Hematopoietic multipotent progenitor cell treated with erythropoietin and hydrocortisone succinate and interleukin-3 and kit ligand, for 15 days (in vitro differentiated cells): ENCODE data around the gene SLC9A3.
"Not testable (repeated sequence)": the region's sequence is repeated elsewhere in the genome, so short reads cannot be mapped to it uniquely, and the experiment has no call there.

Experiments used
- DNase-seq: peaks from one replicate; pipeline ENCODE4 v3.0.0-alpha.2; 2015; ENCODE audit warnings: low spot score

The SLC9A3 gene

DNA sequence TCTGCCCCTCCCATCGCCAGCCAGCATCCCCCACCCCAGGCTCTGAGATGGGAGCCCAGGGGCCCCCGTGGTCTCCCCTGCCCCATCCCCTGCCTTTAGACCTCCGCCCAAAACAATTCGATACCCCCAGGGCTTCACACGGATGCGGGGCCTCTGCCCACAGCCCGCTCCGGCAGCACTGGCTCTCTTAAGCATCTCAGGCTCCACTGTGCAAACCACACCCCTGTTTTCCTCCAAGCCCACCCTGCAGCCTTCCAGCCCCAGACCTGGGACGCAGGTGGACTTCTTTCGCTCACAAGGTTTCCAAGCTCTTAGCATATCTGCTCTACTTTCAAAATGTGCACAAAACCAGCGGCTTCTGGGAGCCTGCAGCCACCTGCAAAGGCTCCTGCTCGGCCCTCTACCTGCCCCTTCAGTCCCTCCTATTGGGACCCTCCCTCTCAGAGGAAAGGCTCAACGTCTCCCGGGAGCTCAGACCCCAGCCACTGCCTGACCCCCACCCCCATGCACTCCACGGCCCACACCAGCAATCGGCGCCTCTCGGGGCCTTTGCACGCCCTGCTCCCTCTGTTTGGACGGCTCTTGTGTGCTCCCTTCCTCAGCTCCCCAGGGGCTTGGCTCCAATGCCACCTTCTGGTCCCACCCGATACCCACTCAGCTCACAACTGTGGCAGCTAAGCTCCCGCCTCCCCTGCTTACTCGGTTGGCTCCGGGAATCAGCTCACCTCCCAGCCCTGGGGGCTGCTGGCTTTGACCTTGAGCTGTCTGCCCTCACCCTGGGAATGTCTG lies 918 bp upstream of the SLC9A3 start:
- no peak for DNase-seq

DNA sequence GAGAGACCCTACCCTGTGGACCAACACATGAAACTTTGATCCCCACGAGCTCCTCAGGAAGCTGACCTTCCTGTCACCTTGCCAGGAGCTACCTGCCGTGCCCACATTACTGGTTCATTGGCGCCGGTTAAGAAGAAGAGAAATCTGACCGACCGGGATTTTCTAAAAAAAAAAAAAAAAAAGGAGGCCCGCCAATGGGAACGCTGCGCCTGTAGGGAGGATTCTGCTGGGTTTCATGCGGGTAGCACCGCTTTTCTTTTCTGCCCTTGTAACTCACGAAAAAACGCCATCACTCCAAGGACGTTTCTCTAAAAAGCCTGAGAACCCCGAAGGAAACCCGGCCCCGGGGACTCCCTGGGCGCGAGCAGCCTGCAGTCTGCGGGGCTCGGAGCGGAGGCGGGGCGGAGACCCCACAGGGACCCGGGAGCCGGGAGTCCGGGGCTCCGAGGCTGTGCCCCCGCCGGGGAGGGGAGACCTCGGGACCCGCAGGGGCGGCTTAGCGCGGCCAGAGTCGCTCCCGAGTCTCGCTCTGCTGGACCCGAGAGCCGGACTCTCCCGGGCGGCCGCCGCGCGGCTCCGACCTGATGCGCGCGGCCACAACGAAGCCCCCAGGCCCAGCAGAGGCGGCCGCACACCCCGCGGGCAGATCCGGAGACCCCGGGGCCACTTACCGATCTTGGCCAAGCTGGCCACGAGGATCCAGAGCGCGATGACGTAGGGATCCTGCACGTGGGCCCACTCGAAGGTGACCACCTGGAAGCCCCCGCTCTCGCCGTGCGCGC lies 617 bp downstream of the SLC9A3 start:
- no peak for DNase-seq

DNA sequence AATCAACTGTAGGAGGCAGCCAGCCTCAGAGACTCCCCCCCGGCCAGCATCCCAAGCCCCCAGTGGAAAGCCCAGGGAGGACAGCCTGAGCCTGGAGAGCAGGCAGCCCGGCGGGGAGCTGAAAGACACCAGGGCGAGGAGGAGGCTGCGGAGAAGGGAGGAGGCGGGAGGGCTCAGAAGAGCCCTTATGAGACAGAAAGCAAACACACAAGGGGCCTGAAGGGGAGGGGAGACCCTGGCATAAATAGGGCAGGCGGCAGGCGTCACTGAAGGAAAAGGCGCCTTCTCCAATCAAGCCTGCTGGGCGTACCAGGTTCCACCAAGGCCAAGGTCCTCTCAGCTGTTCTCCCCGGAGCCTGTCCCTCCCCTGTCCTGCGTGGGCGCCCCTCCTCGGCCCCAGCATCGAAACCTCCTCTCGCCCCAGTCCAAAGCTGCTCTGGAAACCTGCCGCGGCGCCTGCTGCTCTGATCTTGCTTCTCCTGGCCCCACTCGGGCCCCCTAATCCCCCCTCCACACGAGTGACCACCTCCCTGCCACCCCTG lies 1.3 kb downstream of the SLC9A3 start:
- DNase-seq: no peak

DNA sequence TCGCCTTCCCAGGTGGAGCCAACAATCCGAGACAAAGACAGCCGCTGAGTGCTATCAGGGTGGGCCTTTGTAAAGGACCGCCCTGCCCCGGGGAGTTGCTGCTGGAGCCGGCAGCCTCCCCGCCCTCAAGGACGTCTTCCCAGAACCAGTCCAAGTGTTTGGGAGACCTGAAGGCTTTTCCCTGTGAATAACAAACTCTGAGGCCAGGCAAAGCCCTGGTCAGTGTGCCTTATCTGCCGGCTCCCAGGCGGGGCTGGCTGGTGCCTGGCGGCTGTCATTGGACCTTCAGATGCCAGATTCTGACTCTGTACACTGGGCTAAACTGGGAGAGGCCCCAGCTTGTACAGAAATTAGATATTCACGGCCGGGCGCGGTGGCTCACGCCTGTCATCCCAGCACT lies 2.1 kb downstream of the SLC9A3 start:
- DNase-seq: no peak

- DNase-seq: no peak
These were observed 2.6 kb downstream of the SLC9A3 start for GRCh38 chr5:521680-522079.

DNA sequence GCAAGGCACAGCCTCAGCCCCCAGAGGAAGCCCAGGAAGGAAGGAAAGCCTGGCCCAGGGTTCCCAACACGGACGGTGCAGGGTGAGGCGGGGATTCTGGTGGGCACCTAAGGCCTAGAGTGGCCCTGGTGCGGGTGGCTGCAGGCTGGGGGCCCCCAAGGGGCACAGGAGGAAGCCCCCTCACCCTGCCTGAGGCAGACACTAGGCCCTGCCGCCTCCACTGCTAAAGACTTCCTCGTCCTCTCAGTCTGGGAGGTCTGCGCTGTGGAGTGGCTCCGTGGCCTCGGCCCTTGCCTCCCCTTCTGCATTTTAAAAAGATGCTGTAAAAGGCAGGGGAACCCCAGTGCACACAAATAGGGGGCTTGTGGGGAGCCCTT lies 3.4 kb downstream of the SLC9A3 start:
- DNase-seq: no peak

DNA sequence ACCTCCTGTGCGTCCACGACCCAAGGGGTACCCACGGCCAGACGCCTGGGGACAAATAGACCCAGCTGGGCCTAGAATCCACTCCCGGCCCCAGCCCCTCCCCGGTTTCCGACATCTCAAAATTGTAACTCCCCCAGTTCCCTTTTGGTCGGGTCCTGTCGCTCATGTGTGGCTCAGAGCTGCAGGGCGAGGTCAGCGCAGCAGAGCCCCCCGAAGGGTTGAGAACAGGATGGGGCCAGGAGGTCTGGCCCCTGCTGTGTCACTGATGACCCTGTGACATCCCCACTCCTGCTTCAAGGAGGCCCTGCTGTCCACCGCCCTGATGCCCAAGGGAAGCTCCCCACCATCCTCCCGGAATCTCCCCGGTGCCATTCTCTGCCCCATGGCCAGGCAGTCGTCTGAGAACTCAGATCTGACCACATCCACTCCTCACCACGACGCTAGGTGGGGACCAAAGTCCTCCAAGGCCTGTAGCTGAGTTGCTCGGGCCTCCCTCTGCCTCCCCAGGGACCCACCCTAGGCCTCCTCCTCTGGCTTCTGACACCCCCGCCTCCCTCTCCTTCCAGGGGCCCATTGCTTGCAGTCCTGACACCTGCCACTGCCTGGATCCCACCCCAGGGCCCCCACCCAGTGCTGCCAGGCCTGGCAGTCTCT lies 3.9 kb downstream of the SLC9A3 start:
- DNase-seq: no peak

GRCh38 chr5:518721-519120 lies 5.5 kb downstream of the SLC9A3 start:
- no peak for DNase-seq

DNA sequence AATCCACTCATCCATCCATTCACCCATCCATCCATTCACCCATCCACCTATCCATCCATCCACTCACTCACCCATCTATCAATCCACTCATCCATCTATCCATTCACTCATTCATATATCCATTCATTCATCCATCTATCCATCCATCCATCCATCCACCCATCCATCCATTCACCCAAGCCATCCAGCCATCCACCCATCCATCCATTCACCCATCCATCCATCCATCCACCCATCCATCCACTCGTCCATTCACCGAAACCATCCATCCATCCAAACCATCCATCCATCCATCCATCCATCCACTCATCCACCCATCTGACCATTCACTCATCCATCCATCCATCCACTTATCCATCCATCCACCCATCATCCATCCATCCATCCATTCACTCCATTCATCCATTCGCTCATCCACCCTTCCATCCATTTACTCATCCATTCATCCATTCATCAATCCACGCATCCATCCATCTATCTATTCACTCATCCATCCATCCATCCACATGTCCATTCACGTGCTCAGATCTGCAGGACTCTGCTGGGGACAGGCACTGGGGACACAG lies 6.6 kb downstream of the SLC9A3 start:
- no peak for DNase-seq

DNA sequence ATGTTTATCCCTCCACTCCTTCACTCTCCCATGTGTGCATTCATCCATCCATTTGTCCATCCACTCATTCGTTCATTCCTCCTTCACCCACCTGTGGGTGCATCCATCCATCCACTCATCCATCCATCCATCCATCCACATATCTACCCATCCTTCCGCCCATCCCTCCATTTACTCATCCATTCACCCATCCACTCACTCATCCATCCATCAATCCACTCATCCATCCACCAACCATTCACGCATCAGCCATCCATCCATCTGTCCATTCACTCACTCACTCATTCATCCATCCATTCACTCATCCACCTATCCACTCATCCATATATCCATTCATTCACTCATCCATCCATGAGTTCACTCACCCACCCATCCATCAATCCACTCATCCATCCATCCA lies 7.3 kb downstream of the SLC9A3 start:
- DNase-seq: no peak

- no peak for DNase-seq
These were observed 7.8 kb downstream of the SLC9A3 start for GRCh38 chr5:516338-516925.

DNA sequence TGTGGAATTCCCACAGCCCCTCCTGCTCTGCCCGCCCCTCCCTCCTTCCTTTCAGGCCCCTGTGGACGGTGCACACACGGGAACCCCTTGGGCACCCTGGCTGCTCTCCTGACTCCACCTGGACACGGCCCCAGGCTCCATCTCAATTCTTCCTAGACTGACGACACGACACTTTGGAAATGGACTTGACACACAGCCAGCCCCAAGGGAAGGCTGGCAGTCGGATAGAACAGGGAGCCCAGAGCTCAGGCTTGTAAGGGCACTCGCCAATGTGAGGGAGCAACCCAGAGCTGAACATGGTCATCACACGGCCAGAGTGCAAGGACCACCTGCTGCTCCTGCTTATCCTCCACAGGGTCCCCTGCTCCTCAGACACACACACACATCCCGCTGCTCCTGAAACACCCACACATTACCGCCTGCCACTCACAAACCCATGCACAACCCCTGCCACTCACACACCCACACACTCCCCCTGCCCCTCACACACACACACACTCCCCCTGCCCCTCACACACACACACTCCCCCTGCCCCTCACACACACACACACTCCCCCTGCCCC lies 8.9 kb downstream of the SLC9A3 start:
- no peak for DNase-seq

DNA sequence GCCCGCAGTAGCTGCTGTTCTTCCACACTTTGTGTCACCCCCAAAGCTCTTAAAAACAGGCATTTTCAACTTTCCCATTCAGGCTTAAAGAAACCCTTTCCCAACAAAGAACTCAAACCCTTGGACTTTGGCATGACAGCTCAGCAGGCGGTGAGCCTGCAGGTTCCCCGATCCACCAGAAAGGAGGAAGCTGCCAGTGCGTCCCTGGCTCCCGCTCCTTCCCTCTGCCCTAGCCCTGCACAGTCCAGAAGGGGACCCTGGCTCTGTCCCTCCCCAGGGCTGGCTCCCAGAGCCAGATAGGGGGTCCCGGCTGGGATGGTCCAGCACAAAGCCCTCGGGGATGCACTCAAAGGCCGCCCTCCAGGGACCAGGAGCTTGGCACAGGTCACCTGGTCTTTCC lies 9.6 kb downstream of the SLC9A3 start:
- DNase-seq: no peak

DNA sequence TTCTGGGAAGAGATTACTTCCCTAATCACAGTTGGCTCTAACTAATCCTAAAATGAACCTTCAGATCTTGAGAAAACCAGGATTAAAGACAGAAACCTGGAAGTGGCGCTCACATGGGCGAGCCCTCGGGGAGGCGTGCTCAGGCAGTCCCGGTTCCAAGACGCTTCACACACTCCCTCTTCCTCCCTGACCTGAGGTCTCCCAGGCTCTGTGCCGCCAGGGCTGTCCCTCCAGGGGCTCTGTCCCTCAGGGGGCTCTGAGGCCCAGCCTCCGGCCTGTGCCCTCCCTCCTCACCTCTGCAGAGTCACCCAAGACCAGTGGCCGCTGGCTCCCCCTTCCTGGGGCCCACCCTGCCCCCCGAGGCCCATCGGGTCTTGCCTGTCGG lies 10.2 kb downstream of the SLC9A3 start:
- no peak for DNase-seq

DNA sequence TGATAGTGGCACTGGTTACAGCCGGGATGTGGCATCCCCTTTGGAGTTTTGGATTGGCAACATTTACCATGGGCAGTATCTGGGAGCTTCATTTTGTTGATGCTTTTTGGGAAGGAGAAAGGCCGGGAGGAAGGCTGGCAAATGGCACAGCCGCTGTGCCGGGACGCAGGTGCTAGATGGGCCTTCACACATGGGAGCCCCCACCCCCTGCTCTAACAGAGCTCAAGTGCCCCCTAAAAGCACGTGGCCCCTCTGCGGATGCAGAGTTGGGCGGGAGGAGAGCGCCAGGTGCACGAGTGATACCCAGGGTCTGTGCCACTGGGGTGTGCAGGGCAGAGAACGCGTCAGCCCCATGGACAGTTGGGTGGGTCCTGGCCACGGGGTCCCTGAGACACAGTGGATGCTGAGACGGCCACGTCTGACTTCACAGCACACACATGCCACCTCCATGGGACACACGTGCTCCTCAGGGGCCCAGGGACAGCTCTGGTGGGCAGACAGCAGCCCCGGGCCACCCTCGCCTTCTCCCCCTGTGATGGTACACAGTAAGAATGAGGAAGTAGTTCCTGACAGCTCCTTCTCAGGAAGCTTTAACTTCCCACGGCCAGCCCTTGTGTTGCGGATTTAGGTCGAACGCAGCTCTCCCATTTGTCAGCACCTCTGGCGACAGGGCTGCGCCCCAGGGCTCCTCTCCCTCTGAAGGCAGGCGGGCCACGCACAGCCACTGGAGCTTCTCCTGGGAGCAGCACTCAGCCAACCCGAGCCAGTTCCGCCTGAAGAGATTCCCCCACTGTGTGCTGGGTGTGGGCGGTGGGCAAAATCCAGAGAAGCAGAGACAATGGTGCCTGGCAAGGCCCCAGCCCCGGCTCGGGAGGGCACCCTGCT lies 10.8 kb downstream of the SLC9A3 start:
- DNase-seq: no peak

GRCh38 chr5:511476-511875 lies 12.8 kb downstream of the SLC9A3 start:
- DNase-seq: no peak

DNA sequence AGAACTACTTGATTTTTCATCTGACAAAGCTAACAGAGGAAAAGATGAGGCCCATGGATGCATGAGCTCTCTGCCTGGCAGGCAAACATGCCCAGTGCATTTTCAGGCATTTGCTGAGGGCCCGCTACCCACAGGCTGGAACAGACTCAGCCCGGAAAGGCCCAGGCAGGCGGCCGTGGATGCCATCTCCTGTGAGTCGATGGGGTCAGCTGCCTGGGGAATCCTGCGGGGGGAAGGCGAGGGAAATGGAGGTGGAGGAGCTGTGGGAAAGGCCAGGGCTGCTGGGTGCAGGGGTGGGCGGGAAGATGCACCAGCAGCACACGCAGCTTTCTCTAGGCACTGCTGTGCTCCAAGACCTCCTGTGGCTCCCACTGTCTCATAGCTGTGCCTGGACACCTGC lies 13.7 kb downstream of the SLC9A3 start:
- DNase-seq: no peak

DNA sequence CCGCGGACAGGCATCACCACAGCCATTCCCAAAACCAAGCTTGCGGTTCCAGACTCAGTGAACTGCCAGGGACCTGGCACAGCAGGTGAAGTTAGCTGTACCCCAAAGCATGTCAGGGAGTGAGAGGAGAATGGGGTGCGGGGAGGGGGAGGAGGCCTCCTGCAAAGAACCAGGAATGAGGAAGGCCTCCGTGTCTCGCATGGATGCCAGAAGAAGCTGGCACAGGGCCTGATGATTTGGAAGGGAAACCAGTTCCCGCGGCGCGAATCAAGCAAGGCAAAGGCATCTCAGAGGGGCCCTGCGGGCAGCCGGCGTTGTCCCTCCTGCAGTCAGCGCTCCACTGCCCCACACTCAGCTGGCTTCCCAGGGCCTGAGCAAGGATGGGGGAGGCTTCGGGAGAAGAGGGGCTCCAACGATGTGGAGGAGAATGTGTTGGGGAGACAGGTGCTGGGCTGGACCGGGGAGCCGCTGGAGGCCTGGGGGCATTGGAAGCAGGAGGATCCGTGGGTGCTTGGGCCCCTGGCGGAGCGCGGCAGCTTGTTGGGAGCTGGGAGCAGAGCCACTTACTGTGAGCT lies 14.6 kb downstream of the SLC9A3 start:
- DNase-seq: no peak

DNA sequence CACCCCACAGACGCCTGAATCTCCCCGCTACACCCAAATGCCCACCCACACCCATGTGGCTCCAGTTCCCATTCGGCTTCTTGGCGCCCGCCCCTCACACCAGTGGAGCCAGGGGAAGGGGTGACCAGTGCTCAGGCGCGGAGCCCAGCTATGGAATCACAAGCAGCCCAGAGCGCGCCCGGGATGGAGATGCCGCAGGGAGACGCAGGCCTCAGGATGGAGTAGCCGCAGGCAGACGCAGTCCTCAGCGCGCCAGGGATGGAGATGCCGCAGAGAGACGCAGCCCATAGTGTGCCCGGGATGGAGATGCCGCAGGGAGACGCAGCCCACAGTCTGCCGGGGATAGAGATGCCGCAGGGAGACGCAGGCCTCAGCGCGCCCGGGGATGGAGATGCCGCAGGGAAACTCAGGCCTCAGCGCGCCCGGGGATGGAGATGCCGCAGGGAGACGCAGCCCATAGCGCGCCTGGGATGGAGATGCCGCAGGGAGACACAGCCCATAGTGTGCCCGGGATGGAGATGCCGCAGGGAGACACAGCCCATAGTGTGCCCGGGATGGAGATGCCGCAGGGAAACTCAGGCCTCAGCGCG lies 16.2 kb downstream of the SLC9A3 start:
- DNase-seq: not testable (repeated sequence)

- no peak for DNase-seq
These were observed 18.2 kb downstream of the SLC9A3 start for GRCh38 chr5:505951-506525.
